Activated CD8-positive, alpha-beta T cell treated with anti-CD3 and anti-CD28 coated beads for 36 hours (primary cell): ENCODE measurements around the gene AP2A2. TPM values are rescaled to one million over a fixed set of nuclear protein-coding genes. Genes with fewer than 3 reads are reported as not detected.

ENCODE experiments used
- ATAC-seq: fragments of 200-7000 bp; cut with Tn5 transposase; one replicate; pipeline ENCODE4 v1.10.0; 2021; ENCODE audit warnings: mild to moderate bottlenecking, moderate library complexity
- CTCF ChIA-PET: fragments of 350-600 bp; sonication (Branson Sonifier 250); formaldehyde crosslinking; loops from one replicate; lab custom pipeline; 2021; ENCODE audit warnings: antibody characterized with exemption; lab: Charles Lee
- POLR2A ChIA-PET: fragments of 350-600 bp; sonication (Branson Sonifier 250); formaldehyde crosslinking; loops from one replicate; lab custom pipeline; 2021; ENCODE audit warnings: antibody characterized with exemption; lab: Charles Lee
- DNase-seq: peaks from one replicate; pipeline ENCODE4 v3.0.0-alpha.2; 2020
- H3K27ac Mint-ChIP-seq: one replicate; pipeline ENCODE4 v1.8.0; 2021; ENCODE audit warnings: mild to moderate bottlenecking, mixed read lengths
- H3K27me3 Mint-ChIP-seq: one replicate; pipeline ENCODE4 v1.8.0; 2021; ENCODE audit warnings: mixed read lengths
- H3K36me3 Mint-ChIP-seq: one replicate; pipeline ENCODE4 v1.8.0; 2021; ENCODE audit warnings: low read depth, mixed read lengths
- H3K4me1 Mint-ChIP-seq: one replicate; pipeline ENCODE4 v1.8.0; 2021; ENCODE audit warnings: low read depth, mixed read lengths
- H3K4me3 Mint-ChIP-seq: one replicate; pipeline ENCODE4 v1.8.0; 2021; ENCODE audit warnings: mild to moderate bottlenecking, moderate library complexity, mixed read lengths
- H3K9me3 Mint-ChIP-seq: one replicate; pipeline ENCODE4 v1.8.0; 2021; ENCODE audit warnings: mixed read lengths
- intact Hi-C: fragments of 100-400 bp; cut with micrococcal nuclease; formaldehyde crosslinking; loops from one replicate; pipeline ENCODE4 v1.10.0; 2022
- total RNA-seq, 2 experiments: library from RNA; stranded (reverse); gene quantifications; one replicate each; pipeline ENCODE4 v1.2.3, GENCODE V29; 2021
- TF ChIP-seq, protein P1 (sequence below): fragments of 200-600 bp; IDR thresholded peaks from one replicate; pipeline ENCODE4 v1.8.0; 2022; ENCODE audit warnings: antibody characterized with exemption, mild to moderate bottlenecking

Gene AP2A2
- total RNA-seq, 2 experiments from 2014 or later, result 34.0 to 34.6 TPM

DNA sequence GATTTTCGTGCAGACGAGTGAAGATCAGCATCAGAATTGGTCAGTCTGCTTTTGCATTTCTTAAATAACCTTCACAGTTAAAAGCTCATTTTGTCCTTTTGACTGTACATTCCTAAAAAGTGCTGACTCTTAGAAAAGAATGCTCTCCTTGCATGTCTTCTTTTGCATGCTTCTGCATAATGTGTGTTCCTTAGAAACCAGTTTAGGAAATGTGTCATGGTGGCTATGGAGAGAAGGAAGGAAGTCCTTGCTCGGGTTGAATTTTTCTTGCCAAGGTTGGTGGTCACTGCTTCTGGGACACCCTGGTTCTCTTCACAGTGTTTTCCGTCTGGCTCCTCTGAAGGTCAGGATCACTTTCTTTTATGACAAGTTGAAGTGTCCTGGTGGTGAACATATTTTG, 6.8 kb downstream of the AP2A2 start:
- Mint-ChIP-seq H3K4me1 (peaks cover 51% of the 10 kb centered on the region), H3K27ac (no peak overlapping the region)
- CTCF ChIA-PET, result no interaction called here

DNA sequence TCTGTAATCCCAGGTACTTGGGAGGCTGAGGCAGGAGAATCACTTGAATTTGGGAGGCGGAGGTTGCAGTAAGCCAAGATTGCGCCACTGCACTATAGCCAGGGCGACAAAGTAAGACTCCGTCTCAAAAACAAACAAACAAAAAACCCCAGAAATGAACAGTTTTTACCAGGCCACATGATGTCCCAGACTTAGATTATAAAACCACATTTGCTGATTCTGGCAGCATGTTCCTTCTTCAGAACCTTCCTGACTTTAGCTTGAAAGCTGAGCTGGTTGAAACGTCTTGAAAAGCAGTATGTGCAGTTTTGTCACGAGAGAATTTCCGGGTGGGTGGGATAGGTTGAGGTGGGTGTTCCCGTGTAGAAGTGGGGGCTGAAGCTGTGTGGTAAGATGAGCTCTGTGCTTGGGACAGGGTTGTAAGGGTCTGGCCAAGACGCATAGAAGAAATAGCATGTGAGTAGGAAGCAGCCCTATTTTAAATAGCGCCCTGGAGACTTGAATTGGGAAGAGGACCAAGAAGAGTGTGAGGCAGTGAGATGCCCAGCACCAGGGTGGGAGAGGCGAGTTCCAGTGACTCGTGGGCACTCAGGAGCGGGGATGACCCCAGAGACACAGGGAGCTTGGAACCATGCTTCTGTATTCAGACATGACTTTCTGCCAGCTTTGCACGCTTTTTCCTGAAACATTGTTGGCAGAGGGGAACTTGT, 7.6 kb downstream of the AP2A2 start:
- ChIA-PET POLR2A (interaction anchor here (1.0 kb wide), 1 partner anchor 10 kb away, joined by 4 read pairs; no protein-coding TSS in a partner anchor), CTCF (interaction anchor here (1.0 kb wide), 1 partner anchor 9 kb away, joined by 5 read pairs; no protein-coding TSS in a partner anchor)
- H3K27me3 Mint-ChIP-seq, result no peaks in the 10 kb centered on the region
- no peak for DNase-seq
- TF ChIP-seq, protein P1, sequence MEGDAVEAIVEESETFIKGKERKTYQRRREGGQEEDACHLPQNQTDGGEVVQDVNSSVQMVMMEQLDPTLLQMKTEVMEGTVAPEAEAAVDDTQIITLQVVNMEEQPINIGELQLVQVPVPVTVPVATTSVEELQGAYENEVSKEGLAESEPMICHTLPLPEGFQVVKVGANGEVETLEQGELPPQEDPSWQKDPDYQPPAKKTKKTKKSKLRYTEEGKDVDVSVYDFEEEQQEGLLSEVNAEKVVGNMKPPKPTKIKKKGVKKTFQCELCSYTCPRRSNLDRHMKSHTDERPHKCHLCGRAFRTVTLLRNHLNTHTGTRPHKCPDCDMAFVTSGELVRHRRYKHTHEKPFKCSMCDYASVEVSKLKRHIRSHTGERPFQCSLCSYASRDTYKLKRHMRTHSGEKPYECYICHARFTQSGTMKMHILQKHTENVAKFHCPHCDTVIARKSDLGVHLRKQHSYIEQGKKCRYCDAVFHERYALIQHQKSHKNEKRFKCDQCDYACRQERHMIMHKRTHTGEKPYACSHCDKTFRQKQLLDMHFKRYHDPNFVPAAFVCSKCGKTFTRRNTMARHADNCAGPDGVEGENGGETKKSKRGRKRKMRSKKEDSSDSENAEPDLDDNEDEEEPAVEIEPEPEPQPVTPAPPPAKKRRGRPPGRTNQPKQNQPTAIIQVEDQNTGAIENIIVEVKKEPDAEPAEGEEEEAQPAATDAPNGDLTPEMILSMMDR, result no peak
- intact Hi-C loops, result no loop called here
- H3K27ac Mint-ChIP-seq, result peak overlapping the region; percentile 14
- H3K4me1 Mint-ChIP-seq, result peaks cover 52% of the 10 kb centered on the region
- ATAC-seq, result no peak
- no peak overlapping the region for H3K4me3 Mint-ChIP-seq
- H3K36me3 Mint-ChIP-seq, result peaks cover 3% of the 10 kb centered on the region
- H3K9me3 Mint-ChIP-seq, result no peaks in the 10 kb centered on the region

More for the DNA sequence above, 6.8 kb downstream of the AP2A2 start:
- no peak for ATAC-seq
- H3K36me3 Mint-ChIP-seq, result peaks cover 3% of the 10 kb centered on the region
- no peaks in the 10 kb centered on the region for H3K9me3 Mint-ChIP-seq
- POLR2A ChIA-PET, result no interaction called here
- TF ChIP-seq, protein P1, result no peak
- DNase-seq, result no peak
- no peaks in the 10 kb centered on the region for H3K27me3 Mint-ChIP-seq
- intact Hi-C loops, result no loop called here
- H3K4me3 Mint-ChIP-seq, result no peak overlapping the region

DNA sequence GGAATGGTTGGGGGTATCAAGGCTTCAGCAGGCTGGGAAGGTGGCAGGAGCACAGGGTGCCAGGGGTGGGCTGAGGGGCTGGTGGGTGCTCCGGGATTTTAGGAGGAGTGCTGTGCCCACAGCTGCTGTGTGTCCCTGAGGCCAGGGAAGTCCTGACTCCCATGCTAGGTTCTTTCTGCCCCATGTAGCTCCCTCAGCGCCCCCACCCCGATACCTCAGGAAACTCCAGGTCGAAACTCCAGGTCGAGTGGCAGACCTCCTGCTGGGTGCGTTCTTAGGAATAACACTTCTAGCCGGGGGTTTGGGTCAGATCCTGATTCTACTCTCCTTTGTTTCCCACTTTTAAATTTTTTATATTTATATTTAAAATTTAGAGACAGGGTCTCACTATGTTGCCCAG, 8.3 kb downstream of the AP2A2 start:
- Mint-ChIP-seq H3K4me3 (no peak overlapping the region), H3K36me3 (peaks cover 3% of the 10 kb centered on the region), H3K4me1 (peaks cover 50% of the 10 kb centered on the region), H3K27me3 (no peaks in the 10 kb centered on the region), H3K9me3 (no peaks in the 10 kb centered on the region), H3K27ac (peak overlapping the region; percentile 14)
- TF ChIP-seq, protein P1, result no peak
- POLR2A ChIA-PET, result interaction anchor here (1.0 kb wide), 1 partner anchor 9 kb away, joined by 4 read pairs; no protein-coding TSS in a partner anchor
- ATAC-seq (no peak), DNase-seq (no peak)
- intact Hi-C loops, result no loop called here
- CTCF ChIA-PET, result no interaction called here

DNA sequence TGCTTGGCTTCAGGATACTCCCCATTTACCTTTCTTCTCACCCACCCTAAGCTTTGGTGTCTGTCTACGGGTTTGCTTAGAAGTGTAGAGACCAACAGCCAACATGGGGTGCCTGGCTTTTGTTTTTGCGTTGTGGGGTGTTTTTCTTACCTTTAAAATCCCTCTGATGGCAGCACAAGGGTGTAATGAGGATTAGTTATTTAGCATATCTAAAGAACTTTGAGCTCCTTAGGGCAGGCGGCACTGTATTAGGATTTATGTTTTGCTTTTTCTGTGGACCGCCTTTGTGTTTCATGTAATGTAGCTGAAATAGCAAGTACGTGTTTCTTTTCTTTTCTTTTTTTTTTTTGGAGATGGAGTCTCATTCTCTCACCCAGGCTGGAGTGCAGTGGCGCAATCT, 8.9 kb downstream of the AP2A2 start:
- Mint-ChIP-seq H3K27ac (no peak overlapping the region), H3K4me3 (no peak overlapping the region), H3K27me3 (no peaks in the 10 kb centered on the region), H3K9me3 (no peaks in the 10 kb centered on the region), H3K4me1 (peaks cover 51% of the 10 kb centered on the region), H3K36me3 (peaks cover 3% of the 10 kb centered on the region)
- intact Hi-C loops, result no loop called here
- ATAC-seq (no peak), DNase-seq (no peak)
- POLR2A ChIA-PET, result no interaction called here
- TF ChIP-seq, protein P1, result no peak
- CTCF ChIA-PET, result no interaction called here

DNA sequence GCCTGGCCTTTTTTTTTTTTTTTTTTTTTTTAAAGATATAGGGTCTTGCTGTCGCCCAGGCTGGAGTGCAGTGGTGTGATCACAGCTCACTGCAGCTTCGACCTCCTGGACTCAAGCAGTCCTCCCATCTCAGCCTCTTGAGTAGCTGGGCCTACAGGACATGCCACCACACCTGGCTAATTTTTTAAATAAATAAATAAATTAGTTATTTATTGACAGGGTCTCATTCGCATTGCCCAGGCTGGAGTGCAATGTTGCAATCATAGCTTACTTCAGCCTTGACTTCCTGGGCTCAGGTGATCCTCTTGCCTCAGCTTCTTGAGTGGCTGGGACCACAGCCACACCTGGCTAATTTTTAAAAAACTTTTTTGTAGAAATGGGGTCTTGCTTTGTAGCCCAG, 10.5 kb downstream of the AP2A2 start:
- H3K9me3 Mint-ChIP-seq, result no peaks in the 10 kb centered on the region
- no peak overlapping the region for H3K27ac Mint-ChIP-seq
- no peak for ATAC-seq
- no peaks in the 10 kb centered on the region for H3K27me3 Mint-ChIP-seq
- TF ChIP-seq, protein P1, result no peak
- peaks cover 3% of the 10 kb centered on the region for H3K36me3 Mint-ChIP-seq
- ChIA-PET POLR2A (no interaction called here), CTCF (no interaction called here)
- peaks cover 58% of the 10 kb centered on the region for H3K4me1 Mint-ChIP-seq
- H3K4me3 Mint-ChIP-seq, result no peak overlapping the region
- no peak for DNase-seq
- intact Hi-C loops, result no loop called here
